ENCODE measurements around the gene C2CD4C.

Gene C2CD4C

DNA sequence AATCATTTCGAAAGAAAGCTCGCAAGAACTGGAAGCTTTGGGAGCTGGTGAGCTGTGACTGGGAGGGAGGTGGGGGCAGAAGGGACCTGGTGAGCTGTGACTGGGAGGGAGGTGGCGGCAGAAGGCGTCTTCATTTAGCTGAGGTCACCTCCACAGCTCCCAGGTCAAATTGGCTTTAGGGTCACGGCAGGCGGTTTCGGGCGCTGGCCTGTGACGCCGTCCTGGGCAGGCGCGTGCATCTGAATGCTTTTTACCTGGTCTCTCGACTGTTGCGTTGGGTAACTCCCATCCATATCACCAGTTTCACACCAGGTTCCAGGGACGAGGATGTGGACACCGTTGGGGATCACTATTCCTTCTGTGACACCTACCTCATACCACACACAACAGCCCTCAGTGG lies 29.2 kb downstream of the C2CD4C start:
- no peak for DNase-seq

DNA sequence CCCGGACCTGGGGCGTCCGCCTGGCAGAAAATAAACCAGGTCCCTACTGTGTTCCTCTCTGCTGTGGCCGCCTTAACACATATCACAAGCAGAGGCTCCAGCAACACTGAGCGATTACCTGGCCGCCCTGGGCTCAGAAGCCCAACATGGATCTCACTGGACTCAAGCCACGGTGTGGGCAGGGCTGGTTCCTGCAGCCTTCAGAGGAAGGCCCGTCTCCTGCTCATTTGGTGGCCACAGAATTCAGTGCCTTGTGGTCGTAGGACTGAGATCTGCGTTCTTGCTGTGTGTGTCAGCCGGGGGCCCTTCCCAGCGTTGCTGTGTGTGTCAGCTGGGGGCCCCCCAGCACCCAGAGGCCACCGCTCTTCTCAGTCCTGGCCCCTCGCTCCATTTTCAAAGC lies 30.2 kb downstream of the C2CD4C start:
- DNase-seq: no peak

DNA sequence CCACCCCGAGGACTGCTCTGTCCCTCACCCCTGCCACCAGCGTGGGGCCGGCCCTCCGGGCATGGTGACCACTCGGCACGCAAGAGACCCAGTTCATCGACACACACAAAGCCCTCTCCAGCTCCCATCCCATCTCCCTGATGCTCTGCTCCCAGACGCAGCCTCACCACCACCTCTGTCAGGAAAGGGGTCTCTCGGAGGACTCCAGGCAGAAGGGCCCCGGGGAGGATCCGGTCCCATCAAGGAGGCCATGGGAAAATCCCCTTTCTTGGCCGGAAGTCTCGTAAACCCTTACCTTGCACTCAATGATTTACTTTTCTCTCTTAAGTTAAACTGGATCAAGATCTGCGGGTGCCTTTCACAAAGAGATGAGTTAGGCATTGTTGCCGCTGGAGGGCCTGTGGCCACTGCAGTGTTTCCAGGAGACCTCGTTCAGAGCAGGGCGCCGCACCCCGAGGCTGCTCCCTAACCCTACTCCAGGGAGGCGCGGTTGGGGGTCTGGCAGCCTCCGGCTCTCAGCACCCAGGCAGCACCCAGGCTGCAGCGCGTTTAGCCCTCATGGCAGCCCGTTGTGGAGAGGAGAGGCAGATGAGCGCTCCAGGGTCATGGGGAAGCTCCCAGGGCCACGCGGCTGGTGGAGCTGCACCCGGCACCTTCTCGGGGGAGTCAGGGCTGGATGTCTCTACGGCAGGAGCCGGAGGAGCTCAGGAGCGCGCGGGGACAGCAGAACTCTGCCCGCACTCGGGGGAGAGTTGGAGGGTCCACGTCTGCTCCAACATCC lies 31.0 kb downstream of the C2CD4C start:
- DNase-seq: no peak

DNA sequence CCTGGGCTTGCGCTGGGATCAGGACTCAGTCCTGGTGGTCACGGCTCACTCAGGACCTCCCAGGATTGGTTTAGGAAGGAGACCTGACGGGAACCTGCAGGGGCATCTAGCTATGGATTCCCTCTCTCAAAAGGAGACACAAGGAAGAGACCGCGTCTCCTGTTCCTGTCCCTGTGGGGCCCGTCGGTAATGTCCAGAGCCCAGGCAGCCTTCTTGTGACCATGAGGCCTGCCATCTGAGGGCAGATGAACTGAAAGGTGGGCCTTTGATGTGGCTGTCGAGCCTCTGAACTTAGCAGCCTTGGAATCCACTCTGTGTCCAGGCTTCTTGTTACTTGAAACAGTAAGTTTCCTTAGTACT lies 32.9 kb downstream of the C2CD4C start:
- no peak for DNase-seq

DNA sequence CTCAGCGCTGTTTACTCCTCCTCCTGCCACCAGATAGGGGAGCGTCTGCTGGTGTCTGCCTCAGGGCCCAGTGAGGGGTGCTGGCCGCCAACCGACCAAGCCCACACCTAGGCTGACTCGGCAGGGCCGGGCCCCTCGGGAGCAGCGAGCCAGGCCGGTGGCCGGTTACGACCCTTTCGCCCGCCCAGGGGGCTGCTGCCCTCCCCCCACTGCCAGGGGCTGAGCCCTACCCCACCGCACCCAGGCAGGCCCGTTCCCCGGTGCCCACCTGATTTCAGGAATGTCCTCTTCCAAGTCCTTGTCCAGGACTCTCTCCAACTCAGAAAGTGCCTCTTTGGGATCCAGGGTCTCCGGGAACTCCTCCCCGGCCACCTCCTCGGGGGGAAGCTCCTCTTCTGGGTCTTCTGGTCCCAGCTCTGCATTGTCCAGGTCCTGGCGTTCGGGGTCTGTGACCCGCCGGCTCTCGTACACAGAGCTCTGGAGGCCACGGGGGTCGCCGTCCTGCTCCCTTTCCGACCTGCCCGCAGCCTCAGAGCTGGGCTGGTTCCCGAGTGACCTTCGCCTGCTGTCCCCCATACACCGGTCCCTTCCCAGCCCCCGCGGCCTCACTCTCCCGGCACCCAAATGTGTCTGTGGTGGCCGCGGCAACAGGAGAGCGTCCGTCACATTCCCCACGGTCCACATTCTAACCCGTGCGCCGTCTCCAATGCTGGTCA lies 33.4 kb downstream of the C2CD4C start:
- DNase-seq: no peak

DNA sequence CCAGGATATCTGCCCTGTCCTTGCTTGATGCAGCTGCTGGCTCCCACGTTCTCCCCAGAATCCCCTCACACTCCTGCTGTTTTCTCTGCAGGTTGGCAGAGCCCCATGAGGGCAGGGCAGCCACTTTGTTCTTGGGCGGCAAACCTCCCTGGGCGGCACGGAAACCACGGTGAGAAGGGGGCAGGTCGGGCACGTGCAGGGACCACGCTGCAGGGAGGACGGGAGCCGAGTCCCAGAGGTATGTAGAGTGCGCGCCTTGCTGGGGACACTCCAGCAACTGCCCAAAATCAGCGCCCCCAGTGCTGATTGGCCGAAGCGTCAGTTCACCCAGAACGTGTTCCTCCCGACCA lies 34.1 kb downstream of the C2CD4C start:
- no peak for DNase-seq

DNA sequence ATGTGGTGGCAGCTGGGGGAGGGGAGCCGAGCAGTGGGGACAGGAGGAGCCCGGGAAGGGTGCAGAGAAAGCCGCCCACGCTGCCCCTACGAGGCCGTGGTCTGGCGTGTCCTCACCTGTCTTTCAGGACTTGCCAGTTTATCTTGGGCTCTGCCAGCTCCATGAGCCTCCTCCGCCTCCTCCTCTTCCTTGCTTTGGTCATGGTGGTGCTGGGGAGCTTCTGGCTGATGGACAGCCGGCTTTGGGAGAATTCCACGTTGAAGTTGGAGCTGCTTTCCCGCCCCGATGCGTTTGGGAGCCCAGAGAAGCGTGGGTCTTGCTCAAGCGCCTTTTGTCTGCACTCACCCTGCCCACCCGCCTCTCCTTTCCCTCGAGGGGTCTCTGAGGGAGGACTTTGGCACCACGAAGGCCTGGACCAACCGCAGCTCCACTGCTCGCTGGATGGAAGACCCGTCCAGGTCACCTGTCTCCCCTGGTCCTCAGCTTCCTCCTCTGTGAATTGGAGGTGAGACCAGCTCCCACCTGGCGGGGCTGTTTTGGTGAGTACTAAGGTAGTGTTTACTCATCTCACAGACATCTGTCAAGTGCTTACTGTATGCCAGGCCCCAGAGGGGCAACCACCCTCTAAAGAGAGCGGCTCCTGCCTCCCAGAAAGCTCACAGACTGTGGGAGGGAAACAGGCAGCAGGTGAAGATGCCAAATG lies 34.6 kb downstream of the C2CD4C start:
- no peak for DNase-seq

DNA sequence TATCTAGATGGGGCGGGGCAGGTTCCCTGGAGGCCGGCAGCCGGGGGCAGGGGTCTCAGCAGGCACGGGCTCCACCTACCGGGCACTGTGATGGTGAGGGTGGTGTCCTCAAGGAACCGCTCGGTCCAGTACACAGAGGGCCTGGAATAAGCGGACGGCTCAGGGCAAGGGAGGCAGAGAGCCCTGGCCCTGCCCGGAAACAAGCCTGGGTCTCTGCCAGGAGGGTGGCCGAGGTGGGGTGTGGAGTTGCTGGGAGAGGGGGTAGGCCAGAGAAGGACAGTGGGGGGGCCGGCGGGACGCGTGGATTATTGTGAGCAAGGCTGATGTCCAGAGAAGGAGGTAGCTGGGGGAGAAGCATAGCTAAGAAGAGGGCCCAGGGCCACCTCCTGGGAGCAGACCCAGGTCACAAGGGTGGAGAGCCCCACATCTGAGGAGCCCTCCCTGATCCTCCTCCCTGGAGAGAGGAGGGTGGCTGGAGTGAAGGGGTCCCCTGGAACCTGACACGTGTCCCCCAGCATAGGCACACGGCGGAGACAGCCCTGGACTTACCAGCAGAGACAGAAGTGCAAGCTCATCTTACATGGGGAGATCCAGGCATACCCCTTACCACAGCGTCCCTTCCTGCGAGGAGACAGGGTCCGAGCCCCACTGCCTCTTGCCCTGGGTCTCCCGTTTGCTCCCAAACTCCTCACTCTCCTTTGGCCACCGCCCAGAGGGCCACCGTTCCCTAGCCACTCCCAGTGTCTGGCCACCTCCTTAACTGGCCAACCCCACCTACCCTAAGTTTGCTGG lies 35.4 kb downstream of the C2CD4C start:
- no peak for DNase-seq

DNA sequence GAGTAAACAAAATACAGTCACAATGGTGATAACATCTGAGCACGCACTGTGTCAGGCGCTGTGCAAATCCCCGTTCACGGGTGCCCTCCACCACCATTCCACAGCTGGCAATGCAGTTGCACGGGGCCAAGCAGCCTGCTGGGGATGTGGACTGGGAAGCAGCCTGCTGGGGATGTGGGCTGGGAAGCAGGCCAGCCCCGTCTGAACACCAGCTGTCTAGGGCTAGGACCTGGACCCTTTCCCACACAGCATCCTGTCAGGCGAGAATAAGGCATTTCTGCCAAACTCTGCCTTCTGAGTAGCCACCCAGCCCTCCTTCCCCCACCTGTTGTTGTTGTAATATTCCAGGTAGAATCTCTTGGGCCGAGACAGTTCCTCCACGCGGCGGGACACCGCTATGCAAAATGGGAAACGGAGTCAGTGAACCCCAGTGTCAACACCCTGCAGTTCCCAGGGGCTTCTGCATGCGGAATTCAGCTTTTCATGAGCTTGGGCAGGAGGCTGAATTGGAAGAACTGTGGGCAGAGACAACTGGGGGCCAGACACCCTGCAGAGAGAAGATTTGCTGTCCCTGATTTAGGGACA lies 36.5 kb downstream of the C2CD4C start:
- DNase-seq: no peak

DNA sequence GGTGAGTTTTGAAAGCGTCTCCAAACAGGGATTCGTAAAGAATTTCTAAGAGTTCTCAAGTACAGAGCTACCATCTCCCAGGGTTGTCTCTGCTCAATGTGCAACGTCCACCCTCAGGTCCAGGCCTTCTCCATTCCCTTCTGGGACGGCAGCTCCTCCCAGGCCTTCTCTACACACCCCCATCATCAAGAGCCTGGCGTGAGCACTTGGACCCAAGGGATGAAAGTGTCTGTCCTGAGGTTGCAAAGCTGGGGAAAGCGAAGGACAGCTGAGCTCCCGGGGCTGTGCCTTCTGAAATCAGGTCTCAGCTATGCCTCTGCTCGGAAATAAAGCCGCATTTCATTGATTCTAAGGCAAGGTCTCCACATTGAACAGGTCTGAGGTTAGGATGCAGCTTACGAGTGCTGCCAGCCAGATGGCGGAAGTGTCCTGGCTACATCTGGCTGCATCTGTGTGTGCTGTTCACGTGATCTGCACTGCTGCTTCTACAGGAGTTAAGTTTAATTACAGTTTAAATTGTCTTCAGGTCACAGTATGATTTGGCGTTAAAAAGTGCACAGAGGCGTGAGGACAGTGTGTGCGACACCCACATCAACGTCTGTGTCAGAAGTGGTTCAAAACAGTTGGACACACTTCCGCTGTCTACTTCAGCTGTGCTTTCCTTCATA lies 37.3 kb downstream of the C2CD4C start:
- DNase-seq: no peak

DNA sequence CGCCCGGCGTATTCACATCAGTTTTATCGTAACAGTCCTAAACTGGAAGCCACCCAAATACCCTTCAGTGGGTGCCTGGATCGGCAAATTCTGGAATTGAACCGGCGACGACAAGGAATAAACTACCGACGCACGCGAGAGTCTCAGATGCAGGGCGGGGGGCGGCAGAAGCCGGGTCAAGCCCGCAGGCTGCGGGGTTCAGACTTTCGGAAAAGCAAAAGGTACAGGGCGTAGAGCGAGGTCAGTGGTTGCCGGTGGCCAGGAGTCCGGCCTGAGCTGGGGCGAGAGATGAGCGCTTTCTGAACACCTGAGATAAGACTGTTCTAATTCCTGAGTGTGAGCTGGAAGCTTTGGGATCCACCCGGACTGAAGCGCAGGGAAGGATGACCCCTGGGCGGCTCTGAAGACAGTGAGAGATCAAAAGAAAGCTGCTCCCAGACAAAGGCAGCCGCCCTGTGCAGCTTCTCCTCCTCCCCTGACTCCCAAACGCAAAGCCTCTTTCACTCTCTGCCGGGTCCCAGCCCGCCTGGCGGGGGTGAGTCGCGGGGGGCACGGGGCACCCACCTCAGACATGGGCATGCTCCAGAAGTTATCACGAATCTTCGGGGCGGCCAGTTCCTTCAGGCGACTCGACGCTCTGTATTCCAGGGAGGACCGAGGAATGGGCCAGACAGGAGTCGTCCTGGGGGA lies 38.2 kb downstream of the C2CD4C start:
- no peak for DNase-seq

DNA sequence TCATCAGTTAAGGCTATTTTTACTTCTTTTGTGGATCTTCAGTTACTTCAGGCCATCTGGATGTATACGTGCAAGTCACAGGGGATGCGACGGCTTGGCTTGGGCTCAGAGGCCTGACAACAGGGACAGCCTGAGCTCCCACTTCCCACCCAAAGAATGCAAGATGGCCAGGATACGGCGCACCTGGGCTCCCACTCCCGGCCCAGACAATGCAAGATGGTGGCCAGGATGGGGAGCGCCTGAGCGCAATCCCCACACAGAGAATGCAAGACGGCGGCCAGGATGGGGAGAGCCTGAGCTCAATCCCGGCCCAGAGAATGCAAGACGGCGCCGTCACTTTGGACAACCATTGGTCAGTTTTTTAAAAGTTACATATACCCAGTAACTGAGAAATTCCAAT lies 39.1 kb downstream of the C2CD4C start:
- no peak for DNase-seq

DNA sequence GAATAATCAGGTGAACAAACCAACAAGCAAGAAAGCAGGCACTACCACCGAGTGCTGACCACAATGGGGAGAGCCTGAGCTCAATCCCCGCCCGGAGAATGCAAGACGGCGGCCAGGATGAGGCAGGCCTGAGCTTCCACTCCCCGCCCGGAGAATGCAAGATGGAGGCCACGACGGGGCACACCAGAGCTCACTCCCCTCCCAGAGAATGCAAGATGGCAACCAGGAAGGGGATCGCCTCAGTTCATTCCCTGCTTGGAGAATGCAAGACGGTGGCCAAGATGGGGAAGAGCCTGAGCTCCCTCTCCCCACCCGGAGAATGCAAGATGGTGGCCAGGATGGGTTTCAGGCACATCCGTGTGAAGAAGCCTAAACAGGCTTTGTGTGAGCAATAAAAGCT lies 39.7 kb downstream of the C2CD4C start:
- DNase-seq: no peak

DNA sequence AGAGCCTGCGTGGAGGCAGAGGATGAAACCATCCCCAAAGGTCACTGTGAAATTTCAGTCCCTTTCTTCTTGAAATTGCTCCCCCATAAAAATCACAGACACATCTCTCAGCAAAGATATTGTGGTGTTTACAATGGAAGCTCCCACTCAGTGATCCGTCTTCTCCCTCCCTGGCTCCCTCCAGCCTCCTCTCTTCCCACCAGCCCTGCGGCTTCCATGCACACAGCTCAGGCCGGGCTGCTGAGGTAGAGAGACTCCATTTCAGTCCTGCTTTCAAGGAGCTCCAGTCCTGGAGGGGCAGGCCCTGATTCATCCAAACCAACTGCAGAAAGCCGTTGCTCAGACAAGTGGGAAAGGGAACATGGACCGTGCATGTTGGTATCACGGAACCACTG lies 40.3 kb downstream of the C2CD4C start:
- no peak for DNase-seq

DNA sequence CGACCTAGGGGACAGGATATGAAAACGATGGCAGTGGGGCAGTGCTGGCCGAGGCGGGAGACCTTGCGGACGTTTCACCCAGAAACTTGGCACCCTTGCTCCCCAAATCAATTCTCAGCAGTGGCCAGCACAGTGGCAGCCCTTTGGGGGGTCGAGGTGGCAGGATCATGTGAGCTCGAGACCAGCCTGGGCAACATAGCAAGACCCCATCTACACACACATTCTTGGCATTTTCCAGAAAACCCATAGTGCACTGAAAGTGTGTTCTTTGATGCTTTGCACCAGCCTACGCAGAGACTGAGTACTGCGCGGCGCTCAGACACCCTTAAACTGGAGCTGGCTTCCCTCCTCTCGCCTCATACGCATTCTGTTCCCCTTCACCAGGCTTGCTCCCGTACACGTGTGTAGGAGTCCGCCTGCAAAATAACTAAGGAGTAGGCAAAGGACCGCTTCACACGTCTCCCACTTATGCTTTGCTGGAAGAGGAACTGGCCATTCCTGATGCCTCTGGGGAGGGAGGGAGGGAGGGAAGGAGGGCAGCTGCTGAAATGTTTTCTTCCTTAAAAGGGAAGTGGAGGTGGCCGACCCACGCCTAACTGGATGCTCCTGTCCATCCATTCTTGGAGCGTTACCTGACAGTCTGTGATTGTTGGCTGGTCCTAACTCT lies 40.9 kb downstream of the C2CD4C start:
- DNase-seq: no peak

DNA sequence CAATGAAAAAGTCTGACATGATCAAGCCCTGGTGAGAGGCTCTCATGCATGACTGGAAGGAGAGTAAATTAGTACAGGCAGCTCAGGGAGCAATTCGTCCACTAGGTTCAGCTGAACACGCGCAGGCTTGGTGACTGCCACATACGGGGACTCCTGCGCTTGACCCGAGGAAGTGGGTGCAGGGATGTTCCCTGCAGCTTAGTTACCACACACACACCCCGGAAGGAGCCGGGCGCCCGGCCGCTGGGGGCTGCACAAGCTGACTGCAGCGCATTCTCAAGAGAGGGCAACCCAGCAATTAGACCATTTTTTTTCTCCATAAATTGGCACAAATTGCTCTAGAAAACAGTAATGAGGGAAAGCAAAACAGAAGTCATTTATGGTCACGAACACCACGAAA lies 41.4 kb downstream of the C2CD4C start:
- no peak for DNase-seq

DNA sequence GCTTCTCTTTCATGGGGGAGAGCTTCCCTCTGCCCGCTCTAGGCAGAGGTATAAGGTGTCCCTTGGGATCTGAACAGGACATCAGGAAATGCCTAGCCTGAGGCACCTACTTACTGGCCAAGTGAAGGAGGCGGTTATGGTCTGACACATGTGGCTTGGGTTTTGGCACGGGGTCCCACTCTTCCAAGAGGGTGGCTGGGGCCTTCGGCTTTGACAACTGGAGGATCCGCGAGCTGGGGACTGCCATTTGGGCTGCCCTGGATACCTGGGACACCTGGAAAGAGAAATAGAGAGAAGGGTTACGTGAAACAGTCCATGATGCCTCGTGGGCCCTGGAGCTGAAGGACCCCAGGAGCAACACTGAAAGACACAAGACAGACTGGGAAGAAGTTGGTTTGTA lies 42.0 kb downstream of the C2CD4C start:
- no peak for DNase-seq

DNA sequence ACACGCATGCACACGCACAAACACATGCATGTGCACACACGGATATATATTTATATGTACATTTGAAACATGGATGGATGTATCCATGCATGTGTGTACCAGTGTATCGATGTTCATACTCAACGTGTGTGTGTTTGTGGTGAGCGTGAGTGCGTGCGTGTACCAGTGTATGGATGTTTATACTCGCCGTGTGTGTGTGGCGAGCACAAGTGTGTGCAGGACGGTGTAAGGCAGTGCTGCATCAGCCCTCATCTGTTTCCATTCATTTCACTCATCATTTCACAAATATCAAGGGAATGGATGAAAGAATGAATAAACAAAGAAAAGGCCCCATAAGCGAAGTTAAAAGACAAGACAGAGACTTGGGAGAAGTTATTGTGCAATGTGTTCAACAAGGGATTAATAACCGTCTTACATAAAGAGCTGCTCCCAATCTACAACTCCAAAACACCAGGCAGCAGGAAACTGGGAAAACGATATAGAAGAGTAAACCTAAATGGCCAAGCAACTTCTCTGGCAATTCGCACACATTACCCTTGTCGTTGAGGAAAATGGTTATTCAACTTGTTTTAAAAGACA lies 42.7 kb downstream of the C2CD4C start:
- DNase-seq: no peak

DNA sequence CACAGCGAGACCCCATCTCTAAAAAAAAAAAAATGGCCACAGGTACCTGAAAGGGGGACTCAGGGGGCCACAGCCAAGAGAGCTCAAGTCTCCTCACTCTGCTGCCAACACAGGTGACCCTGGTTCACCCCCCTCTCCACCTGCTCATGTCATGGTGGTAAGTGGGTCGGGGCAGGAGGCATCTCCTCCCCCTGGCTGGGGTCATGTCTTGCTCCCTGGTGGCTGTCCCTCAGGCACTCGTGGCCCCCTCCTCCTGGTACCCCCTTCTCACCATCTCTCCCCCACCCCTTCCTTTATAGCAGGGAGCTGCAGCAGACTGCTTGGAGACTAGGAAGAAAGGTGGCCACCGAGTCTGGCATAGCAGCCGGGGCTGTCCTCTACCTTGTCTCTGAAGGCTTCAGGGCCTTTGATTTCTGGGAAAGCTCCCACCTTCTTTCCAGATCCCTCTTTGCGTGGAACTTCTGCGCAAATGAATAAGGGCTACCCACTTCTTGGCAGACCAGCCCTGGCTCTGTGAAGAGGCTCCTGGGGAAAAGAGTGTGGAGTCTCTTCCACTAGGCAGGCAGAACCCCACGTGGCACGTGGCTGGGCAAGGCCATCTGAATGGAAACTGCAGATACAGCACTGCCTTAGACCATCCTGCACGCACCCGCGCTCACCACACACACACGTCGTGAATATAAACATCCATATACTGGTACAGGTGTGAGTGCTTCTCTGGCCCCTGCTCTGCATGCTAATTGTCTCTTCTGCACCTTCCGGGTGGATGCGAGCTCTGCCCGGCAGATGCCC lies 44.3 kb downstream of the C2CD4C start:
- no peak for DNase-seq

DNA sequence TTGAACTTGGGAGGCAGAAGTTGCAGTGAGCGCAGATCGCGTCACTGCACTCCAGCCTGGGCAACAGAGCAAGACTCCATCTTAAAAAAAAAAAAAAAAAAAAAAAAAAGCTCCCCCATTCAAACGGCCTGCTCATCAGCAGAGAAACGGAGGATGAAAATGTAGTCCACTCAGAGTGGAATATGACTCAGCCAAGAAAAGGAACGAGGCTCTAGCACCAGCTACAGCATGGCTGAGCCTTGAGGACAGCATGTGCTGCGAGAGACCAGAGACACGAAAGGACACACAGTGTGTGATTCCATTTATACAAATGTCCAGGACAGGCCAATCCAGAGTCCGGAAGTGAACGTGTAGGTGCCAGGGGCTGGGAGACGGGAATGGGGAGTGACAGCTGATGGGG lies 46.3 kb downstream of the C2CD4C start:
- no peak for DNase-seq

Measured in NK-92 treated with Interleukin-12 subunit alpha and Interleukin-12 subunit beta, amount 100 ng/mL, for 24 hours (cell line).